GM23338 (cell line): ENCODE measurements around the gene GPR146. TPM values are rescaled to one million over a fixed set of nuclear protein-coding genes. Genes with fewer than 3 reads are reported as not detected.

Experiments used
- ATAC-seq: fragments of 200-7000 bp; cut with Tn5 transposase; 3 replicates; pipeline ENCODE4 v1.9.1; 2020
- DNase-seq: peaks from one replicate; pipeline ENCODE4 v3.0.0-alpha.2; 2015; ENCODE audit warnings: low spot score
- H2AFZ ChIP-seq: fragments of 200-600 bp; sonication (generic); 2 replicates; pipeline ENCODE4 v1.8.0; 2016; ENCODE audit warnings: antibody characterized with exemption, mild to moderate bottlenecking, moderate library complexity
- H3F3A ChIP-seq: fragments of 200-600 bp; sonication (generic); replicated peaks from 2 replicates; pipeline ENCODE4 v1.8.0; 2017; ENCODE audit warnings: antibody characterized with exemption, mixed run types, low read depth
- H3K27ac ChIP-seq: fragments of 200-600 bp; sonication (generic); 2 replicates; pipeline ENCODE4 v1.6.1; 2016; ENCODE audit warnings: low read depth
- H3K27me3 ChIP-seq: fragments of 200-600 bp; sonication (generic); 2 replicates; pipeline ENCODE4 v1.8.0; 2016; ENCODE audit warnings: mild to moderate bottlenecking, mixed run types, moderate library complexity; ENCODE audit not compliant: insufficient read depth
- H3K36me3 ChIP-seq: fragments of 200-600 bp; sonication (generic); 2 replicates; pipeline ENCODE4 v1.8.0; 2016; ENCODE audit warnings: mild to moderate bottlenecking; ENCODE audit not compliant: insufficient read depth
- H3K4me1 ChIP-seq: fragments of 200-600 bp; sonication (generic); 2 replicates; pipeline ENCODE4 v1.8.0; 2016; ENCODE audit warnings: mild to moderate bottlenecking, moderate library complexity; ENCODE audit not compliant: insufficient read depth
- H3K4me2 ChIP-seq: fragments of 200-600 bp; sonication (generic); 2 replicates; pipeline ENCODE4 v1.7.1; 2017; ENCODE audit warnings: mixed run types
- H3K4me3 ChIP-seq: fragments of 200-600 bp; sonication (generic); 2 replicates; pipeline ENCODE4 v1.6.1; 2016; ENCODE audit warnings: mixed run types
- H3K79me2 ChIP-seq: fragments of 200-600 bp; sonication (generic); replicated peaks from 2 replicates; pipeline ENCODE4 v1.8.0; 2017; ENCODE audit warnings: mild to moderate bottlenecking; ENCODE audit not compliant: insufficient read depth
- H3K9me2 ChIP-seq: fragments of 200-600 bp; sonication (generic); 2 replicates; pipeline ENCODE4 v1.8.0; 2017; ENCODE audit not compliant: insufficient read depth
- H4K20me1 ChIP-seq: fragments of 200-600 bp; sonication (generic); replicated peaks from 2 replicates; pipeline ENCODE4 v1.8.0; 2017; ENCODE audit warnings: mild to moderate bottlenecking; ENCODE audit not compliant: insufficient read depth
- H3K27ac Mint-ChIP-seq: 2 replicates; pipeline ENCODE4 v1.8.0; 2020; ENCODE audit warnings: inconsistent platforms, mild to moderate bottlenecking, moderate library complexity, mixed read lengths
- H3K27me3 Mint-ChIP-seq: 3 replicates; pipeline ENCODE4 v1.8.0; 2022; ENCODE audit warnings: low read depth, mild to moderate bottlenecking, moderate library complexity, mixed read lengths, inconsistent platforms; ENCODE audit not compliant: insufficient read depth, poor library complexity
- H3K36me3 Mint-ChIP-seq: 3 replicates; pipeline ENCODE4 v1.8.0; 2021; ENCODE audit warnings: low read depth, mild to moderate bottlenecking, inconsistent platforms, moderate library complexity, mixed read lengths
- H3K4me1 Mint-ChIP-seq: 3 replicates; pipeline ENCODE4 v1.8.0; 2020; ENCODE audit warnings: mild to moderate bottlenecking, inconsistent platforms, mixed read lengths
- H3K4me3 Mint-ChIP-seq: 3 replicates; pipeline ENCODE4 v1.8.0; 2021; ENCODE audit warnings: moderate library complexity, mild to moderate bottlenecking, inconsistent platforms, mixed read lengths
- H3K9me3 Mint-ChIP-seq: 3 replicates; pipeline ENCODE4 v1.8.0; 2020; ENCODE audit warnings: moderate library complexity, mild to moderate bottlenecking, inconsistent platforms, mixed read lengths
- CREB1 ChIP-seq: fragments of 250-450 bp; sonication (Bioruptor Pico); IDR thresholded peaks from 2 replicates; pipeline ENCODE4 v1.5.0; 2020; ENCODE audit warnings: low read depth, mild to moderate bottlenecking, moderate library complexity
- EZH2 ChIP-seq: fragments of 200-600 bp; sonication (generic); IDR thresholded peaks from one replicate; pipeline ENCODE4 v1.8.0; 2017; ENCODE audit warnings: antibody characterized with exemption, mild to moderate bottlenecking, low read depth; ENCODE audit not compliant: unreplicated experiment
- EZH2phosphoT487 ChIP-seq: fragments of 200-600 bp; sonication (generic); IDR thresholded peaks from one replicate; pipeline ENCODE4 v1.8.1; 2018; ENCODE audit warnings: antibody characterized with exemption; ENCODE audit not compliant: unreplicated experiment
- JUNB ChIP-seq: IDR thresholded peaks from one replicate; pipeline ENCODE4 v1.6.1; 2016; ENCODE audit warnings: antibody characterized with exemption; ENCODE audit not compliant: unreplicated experiment
- NANOG ChIP-seq: IDR thresholded peaks from 2 replicates; pipeline ENCODE4 v1.6.1; 2016; ENCODE audit warnings: antibody characterized with exemption, borderline replicate concordance
- POLR2AphosphoS5 ChIP-seq: IDR thresholded peaks from 2 replicates; pipeline ENCODE4 v1.6.1; 2016; ENCODE audit warnings: antibody characterized with exemption, low read depth
- STAT1 ChIP-seq: IDR thresholded peaks from one replicate; pipeline ENCODE4 v1.6.1; 2016; ENCODE audit warnings: antibody characterized with exemption; ENCODE audit not compliant: unreplicated experiment
- ZNF114 ChIP-seq: fragments of 250-450 bp; sonication (Bioruptor Pico); IDR thresholded peaks from 2 replicates; pipeline ENCODE4 v1.5.0; 2020; ENCODE audit warnings: mild to moderate bottlenecking, moderate library complexity
- ZNF331 ChIP-seq: fragments of 250-450 bp; sonication (Bioruptor Pico); IDR thresholded peaks from 2 replicates; pipeline ENCODE4 v1.5.0; 2020; ENCODE audit warnings: low read depth, mild to moderate bottlenecking, moderate library complexity
- polyA plus RNA-seq: library from polyadenylated mRNA; unstranded; fragments of >200 nt; fragmentation: Nextera tagmentation; extraction: Ambion mirVana; gene quantifications from 2 replicates; pipeline ENCODE4 v1.2.1, GENCODE V29; 2016
- total RNA-seq: library from RNA; depleted of rRNA; stranded (reverse); fragments of >200 nt; shearing (Covaris generic); gene quantifications from 2 replicates; pipeline ENCODE4 v1.2.3, GENCODE V29; 2014
- TF ChIP-seq, protein P1 (sequence below): IDR thresholded peaks from 2 replicates; pipeline ENCODE4 v1.6.1; 2016; ENCODE audit warnings: antibody characterized with exemption
- TF ChIP-seq, protein P2 (sequence below): fragments of 250-450 bp; sonication (Bioruptor Pico); IDR thresholded peaks from 2 replicates; pipeline ENCODE4 v1.5.0; 2020; ENCODE audit warnings: mild to moderate bottlenecking, moderate library complexity
- TF ChIP-seq, protein P3 (sequence below): IDR thresholded peaks from one replicate; pipeline ENCODE4 v1.6.1; 2018; ENCODE audit warnings: antibody characterized with exemption; ENCODE audit not compliant: unreplicated experiment
- TF ChIP-seq, protein P4 (sequence below), 2 experiments: fragments of 200-600 bp in 1 of 2; sonication (generic) in 1 of 2; conservative IDR thresholded peaks; 2 replicates each; pipeline versions ENCODE4 v1.5.1 to v1.6.1; 2016 to 2017; ENCODE audit warnings: antibody characterized with exemption in 2 of 2, low read depth in 2 of 2, mild to moderate bottlenecking in 2 of 2, moderate library complexity in 1 of 2

The GPR146 gene
- total and polyA plus RNA-seq, 2 experiments from 2014 or later = 0.28 to 0.37 TPM

DNA sequence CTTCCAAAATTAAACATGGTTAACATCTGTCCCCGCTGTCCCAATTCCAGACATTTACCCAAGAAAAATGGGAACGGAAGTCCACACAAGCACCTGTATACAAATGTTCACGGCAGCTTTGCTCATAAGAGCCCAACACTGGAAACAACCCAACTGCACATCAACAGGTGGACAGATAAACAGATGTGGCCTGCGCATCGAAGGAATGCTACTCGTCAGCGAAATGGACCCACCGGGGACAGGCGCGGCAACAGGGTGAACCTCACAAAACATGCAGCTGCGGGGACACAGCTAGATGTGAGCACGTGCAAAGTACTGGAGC is 20.9 kb downstream of the GPR146 start:
- Histone ChIP-seq H3K27ac (no peak overlapping the region), H3F3A (0 out of 2 replicates have a peak, but pooled peaks cover 5% of the 10 kb centered on the region), H2AFZ (no peak overlapping the region), H3K79me2 (0 out of 2 replicates have a peak, but pooled peaks cover 7% of the 10 kb centered on the region), H4K20me1 (no peaks in the 10 kb centered on the region), H3K4me1 (peaks cover 6% of the 10 kb centered on the region; the same call in 1 of the 2 replicates), H3K9me2 (no peaks in the 10 kb centered on the region), H3K4me3 (no peak overlapping the region), H3K36me3 (no peaks in the 10 kb centered on the region), H3K27me3 (no peaks in the 10 kb centered on the region), H3K4me2 (peak overlapping the region; percentile 55; the same call in 1 of the 2 replicates)
- Mint-ChIP-seq H3K36me3 (peaks cover 5% of the 10 kb centered on the region), H3K4me1 (peaks cover 17% of the 10 kb centered on the region), H3K9me3 (peaks cover 7% of the 10 kb centered on the region; the same call in 1 of the 3 replicates), H3K4me3 (no peak overlapping the region), H3K27me3 (peaks cover 9% of the 10 kb centered on the region), H3K27ac (no peak overlapping the region)
- ATAC-seq (no peak), DNase-seq (no peak)
- no peak for TF ChIP-seq ZNF331
- TF ChIP-seq, protein P1, sequence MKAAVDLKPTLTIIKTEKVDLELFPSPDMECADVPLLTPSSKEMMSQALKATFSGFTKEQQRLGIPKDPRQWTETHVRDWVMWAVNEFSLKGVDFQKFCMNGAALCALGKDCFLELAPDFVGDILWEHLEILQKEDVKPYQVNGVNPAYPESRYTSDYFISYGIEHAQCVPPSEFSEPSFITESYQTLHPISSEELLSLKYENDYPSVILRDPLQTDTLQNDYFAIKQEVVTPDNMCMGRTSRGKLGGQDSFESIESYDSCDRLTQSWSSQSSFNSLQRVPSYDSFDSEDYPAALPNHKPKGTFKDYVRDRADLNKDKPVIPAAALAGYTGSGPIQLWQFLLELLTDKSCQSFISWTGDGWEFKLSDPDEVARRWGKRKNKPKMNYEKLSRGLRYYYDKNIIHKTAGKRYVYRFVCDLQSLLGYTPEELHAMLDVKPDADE = no peak
- no peak for TF ChIP-seq NANOG
- TF ChIP-seq, protein P2, sequence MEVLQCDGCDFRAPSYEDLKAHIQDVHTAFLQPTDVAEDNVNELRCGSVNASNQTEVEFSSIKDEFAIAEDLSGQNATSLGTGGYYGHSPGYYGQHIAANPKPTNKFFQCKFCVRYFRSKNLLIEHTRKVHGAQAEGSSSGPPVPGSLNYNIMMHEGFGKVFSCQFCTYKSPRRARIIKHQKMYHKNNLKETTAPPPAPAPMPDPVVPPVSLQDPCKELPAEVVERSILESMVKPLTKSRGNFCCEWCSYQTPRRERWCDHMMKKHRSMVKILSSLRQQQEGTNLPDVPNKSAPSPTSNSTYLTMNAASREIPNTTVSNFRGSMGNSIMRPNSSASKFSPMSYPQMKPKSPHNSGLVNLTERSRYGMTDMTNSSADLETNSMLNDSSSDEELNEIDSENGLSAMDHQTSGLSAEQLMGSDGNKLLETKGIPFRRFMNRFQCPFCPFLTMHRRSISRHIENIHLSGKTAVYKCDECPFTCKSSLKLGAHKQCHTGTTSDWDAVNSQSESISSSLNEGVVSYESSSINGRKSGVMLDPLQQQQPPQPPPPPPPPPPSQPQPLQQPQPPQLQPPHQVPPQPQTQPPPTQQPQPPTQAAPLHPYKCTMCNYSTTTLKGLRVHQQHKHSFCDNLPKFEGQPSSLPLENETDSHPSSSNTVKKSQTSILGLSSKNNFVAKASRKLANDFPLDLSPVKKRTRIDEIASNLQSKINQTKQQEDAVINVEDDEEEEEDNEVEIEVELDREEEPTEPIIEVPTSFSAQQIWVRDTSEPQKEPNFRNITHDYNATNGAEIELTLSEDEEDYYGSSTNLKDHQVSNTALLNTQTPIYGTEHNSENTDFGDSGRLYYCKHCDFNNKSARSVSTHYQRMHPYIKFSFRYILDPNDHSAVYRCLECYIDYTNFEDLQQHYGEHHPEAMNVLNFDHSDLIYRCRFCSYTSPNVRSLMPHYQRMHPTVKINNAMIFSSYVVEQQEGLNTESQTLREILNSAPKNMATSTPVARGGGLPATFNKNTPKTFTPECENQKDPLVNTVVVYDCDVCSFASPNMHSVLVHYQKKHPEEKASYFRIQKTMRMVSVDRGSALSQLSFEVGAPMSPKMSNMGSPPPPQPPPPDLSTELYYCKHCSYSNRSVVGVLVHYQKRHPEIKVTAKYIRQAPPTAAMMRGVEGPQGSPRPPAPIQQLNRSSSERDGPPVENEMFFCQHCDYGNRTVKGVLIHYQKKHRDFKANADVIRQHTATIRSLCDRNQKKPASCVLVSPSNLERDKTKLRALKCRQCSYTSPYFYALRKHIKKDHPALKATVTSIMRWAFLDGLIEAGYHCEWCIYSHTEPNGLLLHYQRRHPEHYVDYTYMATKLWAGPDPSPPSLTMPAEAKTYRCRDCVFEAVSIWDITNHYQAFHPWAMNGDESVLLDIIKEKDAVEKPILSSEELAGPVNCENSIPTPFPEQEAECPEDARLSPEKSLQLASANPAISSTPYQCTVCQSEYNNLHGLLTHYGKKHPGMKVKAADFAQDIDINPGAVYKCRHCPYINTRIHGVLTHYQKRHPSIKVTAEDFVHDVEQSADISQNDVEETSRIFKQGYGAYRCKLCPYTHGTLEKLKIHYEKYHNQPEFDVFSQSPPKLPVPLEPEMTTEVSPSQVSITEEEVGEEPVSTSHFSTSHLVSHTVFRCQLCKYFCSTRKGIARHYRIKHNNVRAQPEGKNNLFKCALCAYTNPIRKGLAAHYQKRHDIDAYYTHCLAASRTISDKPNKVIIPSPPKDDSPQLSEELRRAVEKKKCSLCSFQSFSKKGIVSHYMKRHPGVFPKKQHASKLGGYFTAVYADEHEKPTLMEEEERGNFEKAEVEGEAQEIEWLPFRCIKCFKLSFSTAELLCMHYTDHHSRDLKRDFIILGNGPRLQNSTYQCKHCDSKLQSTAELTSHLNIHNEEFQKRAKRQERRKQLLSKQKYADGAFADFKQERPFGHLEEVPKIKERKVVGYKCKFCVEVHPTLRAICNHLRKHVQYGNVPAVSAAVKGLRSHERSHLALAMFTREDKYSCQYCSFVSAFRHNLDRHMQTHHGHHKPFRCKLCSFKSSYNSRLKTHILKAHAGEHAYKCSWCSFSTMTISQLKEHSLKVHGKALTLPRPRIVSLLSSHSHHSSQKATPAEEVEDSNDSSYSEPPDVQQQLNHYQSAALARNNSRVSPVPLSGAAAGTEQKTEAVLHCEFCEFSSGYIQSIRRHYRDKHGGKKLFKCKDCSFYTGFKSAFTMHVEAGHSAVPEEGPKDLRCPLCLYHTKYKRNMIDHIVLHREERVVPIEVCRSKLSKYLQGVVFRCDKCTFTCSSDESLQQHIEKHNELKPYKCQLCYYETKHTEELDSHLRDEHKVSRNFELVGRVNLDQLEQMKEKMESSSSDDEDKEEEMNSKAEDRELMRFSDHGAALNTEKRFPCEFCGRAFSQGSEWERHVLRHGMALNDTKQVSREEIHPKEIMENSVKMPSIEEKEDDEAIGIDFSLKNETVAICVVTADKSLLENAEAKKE = no peak
- no peak for TF ChIP-seq JUNB
- TF ChIP-seq POLR2AphosphoS5 = no peak
- TF ChIP-seq, protein P3, sequence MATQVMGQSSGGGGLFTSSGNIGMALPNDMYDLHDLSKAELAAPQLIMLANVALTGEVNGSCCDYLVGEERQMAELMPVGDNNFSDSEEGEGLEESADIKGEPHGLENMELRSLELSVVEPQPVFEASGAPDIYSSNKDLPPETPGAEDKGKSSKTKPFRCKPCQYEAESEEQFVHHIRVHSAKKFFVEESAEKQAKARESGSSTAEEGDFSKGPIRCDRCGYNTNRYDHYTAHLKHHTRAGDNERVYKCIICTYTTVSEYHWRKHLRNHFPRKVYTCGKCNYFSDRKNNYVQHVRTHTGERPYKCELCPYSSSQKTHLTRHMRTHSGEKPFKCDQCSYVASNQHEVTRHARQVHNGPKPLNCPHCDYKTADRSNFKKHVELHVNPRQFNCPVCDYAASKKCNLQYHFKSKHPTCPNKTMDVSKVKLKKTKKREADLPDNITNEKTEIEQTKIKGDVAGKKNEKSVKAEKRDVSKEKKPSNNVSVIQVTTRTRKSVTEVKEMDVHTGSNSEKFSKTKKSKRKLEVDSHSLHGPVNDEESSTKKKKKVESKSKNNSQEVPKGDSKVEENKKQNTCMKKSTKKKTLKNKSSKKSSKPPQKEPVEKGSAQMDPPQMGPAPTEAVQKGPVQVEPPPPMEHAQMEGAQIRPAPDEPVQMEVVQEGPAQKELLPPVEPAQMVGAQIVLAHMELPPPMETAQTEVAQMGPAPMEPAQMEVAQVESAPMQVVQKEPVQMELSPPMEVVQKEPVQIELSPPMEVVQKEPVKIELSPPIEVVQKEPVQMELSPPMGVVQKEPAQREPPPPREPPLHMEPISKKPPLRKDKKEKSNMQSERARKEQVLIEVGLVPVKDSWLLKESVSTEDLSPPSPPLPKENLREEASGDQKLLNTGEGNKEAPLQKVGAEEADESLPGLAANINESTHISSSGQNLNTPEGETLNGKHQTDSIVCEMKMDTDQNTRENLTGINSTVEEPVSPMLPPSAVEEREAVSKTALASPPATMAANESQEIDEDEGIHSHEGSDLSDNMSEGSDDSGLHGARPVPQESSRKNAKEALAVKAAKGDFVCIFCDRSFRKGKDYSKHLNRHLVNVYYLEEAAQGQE = no peak
- no peak for TF ChIP-seq EZH2phosphoT487
- TF ChIP-seq, protein P4, sequence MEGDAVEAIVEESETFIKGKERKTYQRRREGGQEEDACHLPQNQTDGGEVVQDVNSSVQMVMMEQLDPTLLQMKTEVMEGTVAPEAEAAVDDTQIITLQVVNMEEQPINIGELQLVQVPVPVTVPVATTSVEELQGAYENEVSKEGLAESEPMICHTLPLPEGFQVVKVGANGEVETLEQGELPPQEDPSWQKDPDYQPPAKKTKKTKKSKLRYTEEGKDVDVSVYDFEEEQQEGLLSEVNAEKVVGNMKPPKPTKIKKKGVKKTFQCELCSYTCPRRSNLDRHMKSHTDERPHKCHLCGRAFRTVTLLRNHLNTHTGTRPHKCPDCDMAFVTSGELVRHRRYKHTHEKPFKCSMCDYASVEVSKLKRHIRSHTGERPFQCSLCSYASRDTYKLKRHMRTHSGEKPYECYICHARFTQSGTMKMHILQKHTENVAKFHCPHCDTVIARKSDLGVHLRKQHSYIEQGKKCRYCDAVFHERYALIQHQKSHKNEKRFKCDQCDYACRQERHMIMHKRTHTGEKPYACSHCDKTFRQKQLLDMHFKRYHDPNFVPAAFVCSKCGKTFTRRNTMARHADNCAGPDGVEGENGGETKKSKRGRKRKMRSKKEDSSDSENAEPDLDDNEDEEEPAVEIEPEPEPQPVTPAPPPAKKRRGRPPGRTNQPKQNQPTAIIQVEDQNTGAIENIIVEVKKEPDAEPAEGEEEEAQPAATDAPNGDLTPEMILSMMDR (conservative IDR thresholded peaks at IDR 0.05; ENCODE audit: low read depth in 2 of 2) = no peak
- TF ChIP-seq EZH2 = no peak
- no peak for TF ChIP-seq STAT1
- no peak for TF ChIP-seq CREB1 (CRISPR knock-in tag)
- TF ChIP-seq ZNF114 (CRISPR knock-in tag) = no peak
